A549 (cell line): ENCODE data around the gene HIVEP1. TPM values are rescaled to one million over a fixed set of nuclear protein-coding genes. Genes with fewer than 3 reads are reported as not detected.
"Not testable (repeated sequence)": the region's sequence is repeated elsewhere in the genome, so short reads cannot be mapped to it uniquely, and the experiment has no call there.

Experiments
- ATAC-seq, 2 experiments: fragments of 200-7000 bp in 1 of 2; fragments of >200 bp in 1 of 2; cut with Nextera tagmentation in 1 of 2; cut with Tn5 transposase in 1 of 2; 3 replicates each; pipeline versions ENCODE4 v1.8.0 to v1.9.1; 2018 to 2020; ENCODE audit warnings: mild to moderate bottlenecking in 1 of 2, moderate library complexity in 1 of 2
- CTCF ChIA-PET: fragments of 300-600 bp; sonication (Branson Sonifier 250); formaldehyde crosslinking; extraction: SDS; loops from one replicate; lab custom pipeline; 2021; ENCODE audit warnings: antibody characterized with exemption, inconsistent platforms; lab: Yijun Ruan, JAX
- POLR2A ChIA-PET: fragments of 350-600 bp; formaldehyde crosslinking; extraction: SDS; loops from one replicate; lab custom pipeline; 2021; ENCODE audit warnings: antibody characterized with exemption, inconsistent platforms; lab: Yijun Ruan, JAX
- DNase-seq, 2 experiments: peaks; one replicate each; pipeline versions ENCODE4 v3.0.0 to v3.0.0-alpha.2; 2011 to 2016; ENCODE audit warnings: low read depth in 1 of 2, low spot score in 1 of 2
- FAIRE-seq: peaks from 2 replicates; lab custom pipeline; 2011; peaks lifted over from hg19 to GRCh38; lab: Jason Lieb, UNC
- H3K27ac ChIP-seq, 2 experiments: fragments of >200 bp; sonication (Bioruptor Twin); formaldehyde crosslinking; 3 replicates each; pipeline ENCODE4 v1.5.1; 2016 to 2017
- H3K4me1 ChIP-seq: fragments of >200 bp; sonication (Bioruptor Twin); formaldehyde crosslinking; 3 replicates; pipeline ENCODE4 v1.6.1; 2016
- H3K4me2 ChIP-seq: fragments of >200 bp; sonication (Bioruptor Twin); formaldehyde crosslinking; 3 replicates; pipeline ENCODE4 v1.6.1; 2016
- H3K4me3 ChIP-seq: fragments of >200 bp; sonication (Bioruptor Twin); formaldehyde crosslinking; 3 replicates; pipeline ENCODE4 v1.5.1; 2016
- H3K9me3 ChIP-seq: fragments of >200 bp; sonication (Bioruptor Twin); formaldehyde crosslinking; 3 replicates; pipeline ENCODE4 v1.6.1; 2016
- ATOH8 ChIP-seq: fragments of 250-450 bp; sonication (Bioruptor Pico); IDR thresholded peaks from 2 replicates; pipeline ENCODE4 v1.5.0; 2020; ENCODE audit warnings: low read depth, mild to moderate bottlenecking, moderate library complexity
- BCL3 ChIP-seq: fragments of >200 bp; sonication (Bioruptor Twin); formaldehyde crosslinking; IDR thresholded peaks from 3 replicates; pipeline ENCODE4 v1.6.1; 2016
- CHD2 ChIP-seq: fragments of 150-350 bp; IDR thresholded peaks from 2 replicates; pipeline ENCODE4 v1.6.1; 2014; ENCODE audit warnings: low read length; ENCODE audit not compliant: partially characterized antibody
- CTCF ChIP-seq: fragments of >200 bp; sonication (Bioruptor Twin); formaldehyde crosslinking; IDR thresholded peaks from 3 replicates; pipeline ENCODE4 v1.5.1; 2016
- EHMT2 ChIP-seq: fragments of 200-600 bp; sonication (generic); IDR thresholded peaks from 2 replicates; pipeline ENCODE4 v1.6.1; 2016; ENCODE audit warnings: antibody characterized with exemption, low read depth, mild to moderate bottlenecking, moderate library complexity
- EP300 ChIP-seq, 2 experiments: fragments of >200 bp; sonication (Bioruptor Twin); formaldehyde crosslinking; IDR thresholded peaks; 2 replicates in 1 of 2; 3 replicates in 1 of 2; pipeline ENCODE4 v1.6.1; 2016 to 2017
- FOSL2 ChIP-seq, 2 experiments: fragments of 450-650 bp in 1 of 2; fragments of >200 bp in 1 of 2; sonication (Bioruptor Twin) in 1 of 2; formaldehyde crosslinking; IDR thresholded peaks; 2 replicates each; pipeline versions ENCODE4 v1.5.0 to v1.6.1; 2016 to 2020; ENCODE audit warnings: mild to moderate bottlenecking in 1 of 2, moderate library complexity in 1 of 2
- GATA3 ChIP-seq: IDR thresholded peaks from 2 replicates; pipeline ENCODE4 v1.6.1; 2012; ENCODE audit warnings: borderline replicate concordance
- HOXB13 ChIP-seq: fragments of 250-450 bp; sonication (Bioruptor Pico); IDR thresholded peaks from 2 replicates; pipeline ENCODE4 v1.5.0; 2020; ENCODE audit warnings: low read depth, mild to moderate bottlenecking, moderate library complexity
- HOXB5 ChIP-seq: fragments of 250-450 bp; sonication (Bioruptor Pico); IDR thresholded peaks from 2 replicates; pipeline ENCODE4 v1.5.0; 2020; ENCODE audit warnings: mild to moderate bottlenecking, moderate library complexity
- JUNB ChIP-seq: fragments of >200 bp; sonication (Bioruptor Twin); formaldehyde crosslinking; IDR thresholded peaks from 2 replicates; pipeline ENCODE4 v1.6.1; 2016
- KDM1A ChIP-seq: fragments of 200-600 bp; sonication (generic); IDR thresholded peaks from 2 replicates; pipeline ENCODE4 v1.6.1; 2016; ENCODE audit warnings: low read depth, mild to moderate bottlenecking
- POLR2A ChIP-seq: IDR thresholded peaks from 2 replicates; pipeline ENCODE4 v1.6.1; 2012; ENCODE audit warnings: mild to moderate bottlenecking, low read length
- POLR2AphosphoS2 ChIP-seq: conservative IDR thresholded peaks from 2 replicates; pipeline ENCODE4 v1.6.1; 2012; ENCODE audit warnings: low read length, improper control_type of control experiment, inconsistent platforms
- RARB ChIP-seq: fragments of 250-450 bp; sonication (Bioruptor Pico); IDR thresholded peaks from 2 replicates; pipeline ENCODE4 v1.8.0; 2021; ENCODE audit warnings: mild to moderate bottlenecking, moderate library complexity
- REST ChIP-seq: fragments of 200-600 bp; sonication (generic); IDR thresholded peaks from 2 replicates; pipeline ENCODE4 v1.6.1; 2016; ENCODE audit warnings: antibody characterized with exemption, mild to moderate bottlenecking, moderate library complexity
- TFCP2L1 ChIP-seq: fragments of 250-450 bp; sonication (Bioruptor Pico); IDR thresholded peaks from 2 replicates; pipeline ENCODE4 v1.5.0; 2021; ENCODE audit warnings: mild to moderate bottlenecking
- ZFP36 ChIP-seq: fragments of 450-650 bp; IDR thresholded peaks from 2 replicates; pipeline ENCODE4 v1.6.1; 2014; ENCODE audit warnings: borderline replicate concordance; ENCODE audit not compliant: partially characterized antibody
- ZNF302 ChIP-seq: fragments of 250-450 bp; sonication (Bioruptor Pico); IDR thresholded peaks from 2 replicates; pipeline ENCODE4 v1.9.0; 2021; ENCODE audit warnings: inconsistent platforms, mild to moderate bottlenecking, moderate library complexity
- WGBS: methylation state at CpG from one replicate; pipeline ENCODE4 v1.1.6; 2017; ENCODE audit errors: missing lambda C conversion rate; 5-methylcytosine and 5-hydroxymethylcytosine counted together
- polyA plus RNA-seq, 4 experiments: library from polyadenylated mRNA; depleted of rRNA in 3 of 4; stranded (reverse); fragments of >200 nt; fragmentation: RNase III in 1 of 4; extraction: RNeasy Plus Mini Kit Qiagen cat#74134 plus additional on column Dnase treatment in 1 of 4; gene quantifications; 2 replicates in 3 of 4; 3 replicates in 1 of 4; pipeline ENCODE4 v1.2.3, GENCODE V29; 2011 to 2017

Gene HIVEP1
- polyA plus RNA-seq, 2 of the 4 experiments (the other 2 are of a cell fraction): 5.8 to 10.5 TPM

- H3K27ac ChIP-seq, H3K4me2 ChIP-seq, H3K4me3 ChIP-seq, ATAC-seq, DNase-seq, H3K9me3 ChIP-seq, POLR2A ChIA-PET, CTCF ChIA-PET, FAIRE-seq: not testable (repeated sequence)
- WGBS: 91% methylated on average over 2 of the region's 2 CpGs
- peaks cover 20% of the 10 kb centered on the region for H3K4me1 ChIP-seq
Measured at GRCh38 chr6:12155769-12156168, 143.7 kb downstream of the HIVEP1 start.

GRCh38 chr6:12158686-12159415, 146.7 kb downstream of the HIVEP1 start:
- 96% methylated on average over 16 of the region's 16 CpGs for WGBS
- no peak for TF ChIP-seq TFCP2L1 (CRISPR knock-in tag)
- no peak for TF ChIP-seq CHD2
- no peak for TF ChIP-seq RARB (CRISPR knock-in tag)
- TF ChIP-seq POLR2AphosphoS2: no peak
- TF ChIP-seq JUNB: no peak
- no peak for TF ChIP-seq BCL3
- TF ChIP-seq EP300 (IDR thresholded peaks at IDR 0.05): no peak
- no peak for TF ChIP-seq ATOH8 (CRISPR knock-in tag)
- no peak for TF ChIP-seq GATA3
- TF ChIP-seq ZFP36: no peak
- TF ChIP-seq ZNF302 (CRISPR knock-in tag): no peak
- TF ChIP-seq KDM1A: no peak
- TF ChIP-seq EHMT2: no peak
- no peak for TF ChIP-seq HOXB13 (CRISPR knock-in tag)
- no peak for TF ChIP-seq HOXB5 (CRISPR knock-in tag)
- no peak for TF ChIP-seq REST
- no peak for TF ChIP-seq POLR2A
- TF ChIP-seq, all 56 proteins: peak for 0
- Histone ChIP-seq H3K27ac (no peak overlapping the region), H3K9me3 (no peaks in the 10 kb centered on the region), H3K4me1 (peaks cover 8% of the 10 kb centered on the region; the same call in 1 of the 3 replicates), H3K4me3 (no peak overlapping the region), H3K4me2 (no peak overlapping the region)
- CTCF ChIA-PET: interaction anchor here (1.5 to 2.8 kb wide), 2 partner anchors 75 to 503 kb away, joined by 6 to 10 read pairs; no protein-coding TSS in a partner anchor
- no peak for DNase-seq
- ATAC-seq: peak in 1 of 2 experiments; percentile 24; a peak in 1 of 6 replicates
- FAIRE-seq: no peak
- POLR2A ChIA-PET: no interaction called here

- no peak overlapping the region for H3K4me3 ChIP-seq
- ChIA-PET CTCF (interaction anchor here (2.8 kb wide), 1 partner anchor 73 kb away, joined by 10 read pairs; no protein-coding TSS in a partner anchor), POLR2A (no interaction called here)
- no peak for DNase-seq
- H3K9me3 ChIP-seq: no peaks in the 10 kb centered on the region
- no peak overlapping the region for H3K4me2 ChIP-seq
- FAIRE-seq: no peak
- ATAC-seq: no peak
- 81% methylated on average over 4 of the region's 4 CpGs for WGBS
- no peak for TF ChIP-seq FOSL2 (IDR thresholded peaks at IDR 0.05)
- TF ChIP-seq FOSL2 (CRISPR knock-in tag; IDR thresholded peaks at IDR 0.05): peak; percentile 9; the same call in 1 of the 2 replicates
- no peak for TF ChIP-seq CTCF
- peak overlapping the region in 1 of 2 experiments; percentile 26; a peak in 1 of 6 replicates for H3K27ac ChIP-seq
- peaks cover 8% of the 10 kb centered on the region; the same call in 1 of the 3 replicates for H3K4me1 ChIP-seq
Measured at GRCh38 chr6:12160326-12160725, 148.2 kb downstream of the HIVEP1 start.
